HEK293T (cell line): ENCODE measurements around the gene DHRS3.

Experiments used
- CTCF ChIA-PET: fragments of 350-600 bp; formaldehyde crosslinking; extraction: SDS; loops from one replicate; lab custom pipeline; 2021; ENCODE audit warnings: antibody characterized with exemption, inconsistent platforms; lab: Yijun Ruan, JAX
- POLR2A ChIA-PET: fragments of 350-600 bp; formaldehyde crosslinking; extraction: SDS; loops from one replicate; lab custom pipeline; 2020; ENCODE audit warnings: antibody characterized with exemption, inconsistent platforms; lab: Yijun Ruan, JAX
- DNase-seq: peaks from one replicate; pipeline ENCODE4 v3.0.0; 2012; ENCODE audit warnings: mixed read lengths; ENCODE audit errors: extremely low spot score
- ARNT ChIP-seq: fragments of 450-650 bp; IDR thresholded peaks from 2 replicates; pipeline ENCODE4 v1.6.1; 2017; ENCODE audit warnings: mild to moderate bottlenecking
- BHLHE40 ChIP-seq: fragments of 450-650 bp; IDR thresholded peaks from 2 replicates; pipeline ENCODE4 v1.6.1; 2016; ENCODE audit warnings: mild to moderate bottlenecking, moderate library complexity, borderline replicate concordance
- CTBP1 ChIP-seq: fragments of 450-650 bp; IDR thresholded peaks from 2 replicates; pipeline ENCODE4 v1.6.1; 2016; ENCODE audit warnings: borderline replicate concordance
- ELF4 ChIP-seq: fragments of 450-650 bp; IDR thresholded peaks from 2 replicates; pipeline ENCODE4 v1.6.1; 2017; ENCODE audit warnings: antibody characterized with exemption
- FOXA1 ChIP-seq: fragments of 450-650 bp; IDR thresholded peaks from 2 replicates; pipeline ENCODE4 v1.6.1; 2016; ENCODE audit warnings: mild to moderate bottlenecking
- FOXK2 ChIP-seq: fragments of 450-650 bp; IDR thresholded peaks from 2 replicates; pipeline ENCODE4 v1.6.1; 2016; ENCODE audit warnings: mild to moderate bottlenecking
- FOXM1 ChIP-seq: fragments of 450-650 bp; IDR thresholded peaks from 2 replicates; pipeline ENCODE4 v1.6.1; 2017; ENCODE audit warnings: mild to moderate bottlenecking, borderline replicate concordance
- HDGF ChIP-seq: fragments of 450-650 bp; IDR thresholded peaks from 2 replicates; pipeline ENCODE4 v1.6.1; 2017; ENCODE audit warnings: antibody characterized with exemption, borderline replicate concordance
- L3MBTL2 ChIP-seq: fragments of 450-650 bp; conservative IDR thresholded peaks from 2 replicates; pipeline ENCODE4 v1.6.1; 2016; ENCODE audit warnings: mild to moderate bottlenecking
- LEF1 ChIP-seq: fragments of 450-650 bp; IDR thresholded peaks from 2 replicates; pipeline ENCODE4 v1.6.1; 2017; ENCODE audit warnings: mild to moderate bottlenecking, borderline replicate concordance
- NFRKB ChIP-seq: fragments of 450-650 bp; IDR thresholded peaks from 2 replicates; pipeline ENCODE4 v1.6.1; 2016; ENCODE audit warnings: mild to moderate bottlenecking, moderate library complexity
- PKNOX1 ChIP-seq: fragments of 450-650 bp; IDR thresholded peaks from 2 replicates; pipeline ENCODE4 v1.6.1; 2016
- SP1 ChIP-seq: fragments of 450-650 bp; IDR thresholded peaks from 2 replicates; pipeline ENCODE4 v1.6.1; 2017
- SUZ12 ChIP-seq: fragments of 450-650 bp; IDR thresholded peaks from 2 replicates; pipeline ENCODE4 v1.6.1; 2016; ENCODE audit warnings: mild to moderate bottlenecking
- TARDBP ChIP-seq: fragments of 450-650 bp; IDR thresholded peaks from 2 replicates; pipeline ENCODE4 v1.6.1; 2016
- ZNF384 ChIP-seq: fragments of 450-650 bp; IDR thresholded peaks from 2 replicates; pipeline ENCODE4 v1.6.1; 2016

DHRS3 gene

GRCh38 chr1:12597792-12598191 lies 20.2 kb downstream of the DHRS3 start:
- ChIA-PET CTCF (no interaction called here), POLR2A (no interaction called here)
- DNase-seq = no peak
- no peak for TF ChIP-seq ELF4
- TF ChIP-seq FOXA1 = no peak
- TF ChIP-seq PKNOX1 = no peak
- no peak for TF ChIP-seq TARDBP
- no peak for TF ChIP-seq NFRKB
- no peak for TF ChIP-seq LEF1
- TF ChIP-seq L3MBTL2 = no peak
- no peak for TF ChIP-seq ARNT
- no peak for TF ChIP-seq BHLHE40
- TF ChIP-seq SUZ12 = no peak
- TF ChIP-seq CTBP1 = no peak
- no peak for TF ChIP-seq ZNF384

GRCh38 chr1:12596007-12596821 lies 21.8 kb downstream of the DHRS3 start:
- TF ChIP-seq CTBP1 (no peak), SUZ12 (no peak), TARDBP (no peak), PKNOX1 (no peak)
- no peak for DNase-seq
- ChIA-PET POLR2A (interaction anchor here (1.3 to 1.5 kb wide), 2 partner anchors 20 to 22 kb away, joined by 6 read pairs; partner anchors contain the start of gene DHRS3), CTCF (no interaction called here)

- TF ChIP-seq LEF1 (no peak), ZNF384 (no peak), ARNT (no peak), FOXM1 (no peak), ELF4 (no peak), NFRKB (no peak), BHLHE40 (no peak), HDGF (no peak), FOXA1 (no peak), TARDBP (no peak), SP1 (no peak), PKNOX1 (no peak), L3MBTL2 (no peak), SUZ12 (no peak), CTBP1 (no peak), FOXK2 (no peak)
- POLR2A ChIA-PET = interaction anchor here (1.3 to 1.5 kb wide), 2 partner anchors 21 to 23 kb away, joined by 6 read pairs; partner anchors contain the start of gene DHRS3
- DNase-seq = no peak
- CTCF ChIA-PET = no interaction called here
Measured at GRCh38 chr1:12595757-12596006, 22.3 kb downstream of the DHRS3 start.

GRCh38 chr1:12594966-12595756 lies 22.8 kb downstream of the DHRS3 start:
- no peak for TF ChIP-seq ARNT
- TF ChIP-seq LEF1 = no peak
- no peak for TF ChIP-seq BHLHE40
- TF ChIP-seq CTBP1 = no peak
- no peak for TF ChIP-seq L3MBTL2
- no peak for TF ChIP-seq HDGF
- TF ChIP-seq SP1 = no peak
- TF ChIP-seq ELF4 = no peak
- no peak for TF ChIP-seq FOXK2
- TF ChIP-seq FOXM1 = no peak
- TF ChIP-seq PKNOX1 = no peak
- no peak for TF ChIP-seq TARDBP
- TF ChIP-seq NFRKB = no peak
- TF ChIP-seq FOXA1 = no peak
- no peak for DNase-seq
- ChIA-PET POLR2A (interaction anchor here (1.0 to 1.5 kb wide), 2 partner anchors 19 to 23 kb away, joined by 3 to 6 read pairs; partner anchors contain the start of gene DHRS3), CTCF (interaction anchor here (0.8 kb wide), 1 partner anchor 14 kb away, joined by 3 read pairs; no protein-coding TSS in a partner anchor)

GRCh38 chr1:12594490-12594889 lies 23.5 kb downstream of the DHRS3 start:
- TF ChIP-seq FOXK2 = no peak
- ChIA-PET POLR2A (interaction anchor here (1.0 kb wide), 1 partner anchor 20 kb away, joined by 3 read pairs; no protein-coding TSS in a partner anchor), CTCF (interaction anchor here (0.8 kb wide), 1 partner anchor 13 kb away, joined by 3 read pairs; no protein-coding TSS in a partner anchor)
- DNase-seq = no peak
